Measurements from ENCODE around the gene DMRTB1.

- no peak for TF ChIP-seq CTCF (IDR thresholded peaks at IDR 0.05)
- no peak for TF ChIP-seq POLR2A (IDR thresholded peaks at IDR 0.05)
Measured at GRCh38 chr1:53490351-53490750, 31.2 kb downstream of the DMRTB1 start.

All from right lobe of liver (tissue), 4 donors.